NCI-H1694 (cell line): ENCODE results near the gene AKR1B1.

Source experiments
- DNase-seq: peaks from one replicate; lab custom pipeline; 2025; lab: John Stamatoyannopoulos, UW

The AKR1B1 gene

DNA sequence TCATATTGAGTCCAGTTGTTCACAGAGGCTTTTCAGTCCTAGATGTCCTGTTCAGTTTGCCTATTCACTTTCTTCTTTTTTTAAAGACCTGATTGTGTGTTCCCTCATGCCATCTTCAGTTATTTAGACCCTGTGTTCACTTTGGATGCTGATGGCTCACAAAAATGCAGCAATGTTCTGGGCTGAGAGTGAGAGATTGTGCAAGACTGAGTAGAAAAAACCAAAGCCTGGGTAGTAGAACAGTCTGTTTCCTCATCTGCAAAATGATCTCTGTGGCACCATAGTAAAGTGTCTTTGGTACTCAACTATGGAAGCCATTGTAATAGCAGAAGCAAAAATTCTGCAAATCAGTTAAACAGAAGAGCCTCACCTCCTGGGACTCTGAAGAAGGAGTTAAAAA lies 43.2 kb downstream of the AKR1B1 start:
- no peak for DNase-seq

DNA sequence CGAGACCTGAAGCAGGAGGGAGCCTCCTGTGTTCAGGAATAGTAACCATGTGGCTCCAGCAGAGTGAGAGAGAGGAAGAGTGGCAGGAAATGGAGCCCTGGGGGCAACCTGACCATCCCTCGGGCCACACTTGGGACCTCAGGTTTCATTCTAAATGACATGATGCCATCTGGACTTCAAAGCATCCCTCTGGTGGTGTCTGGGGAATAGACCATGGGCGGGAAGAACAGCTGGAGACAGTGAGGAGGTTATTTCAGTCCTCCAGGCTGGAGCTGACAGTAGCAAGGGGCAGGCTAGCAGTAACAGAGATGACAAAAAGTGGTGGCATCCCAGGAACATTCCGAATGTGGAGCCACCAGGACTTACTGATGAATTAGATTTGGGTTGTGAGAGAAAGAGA lies 44.8 kb downstream of the AKR1B1 start:
- no peak for DNase-seq

DNA sequence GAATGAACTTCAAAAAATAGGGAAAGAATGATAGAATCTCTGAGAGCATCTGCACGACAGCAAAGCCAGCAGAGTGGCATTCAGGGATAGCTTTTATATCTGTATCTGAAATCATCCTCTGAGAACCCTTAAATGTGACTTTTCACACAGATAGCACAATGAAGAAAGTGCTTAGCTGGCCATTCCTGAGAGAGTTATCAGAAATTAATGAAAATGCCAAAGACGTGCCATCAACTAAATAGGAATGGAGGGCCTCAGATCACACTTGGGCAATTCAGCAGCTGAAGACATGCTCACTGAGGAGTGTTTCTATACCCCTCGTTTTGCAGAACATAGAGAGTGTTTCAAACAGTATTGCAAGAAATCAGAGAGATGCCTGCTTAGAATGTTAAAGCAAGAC lies 51.6 kb downstream of the AKR1B1 start:
- no peak for DNase-seq

DNA sequence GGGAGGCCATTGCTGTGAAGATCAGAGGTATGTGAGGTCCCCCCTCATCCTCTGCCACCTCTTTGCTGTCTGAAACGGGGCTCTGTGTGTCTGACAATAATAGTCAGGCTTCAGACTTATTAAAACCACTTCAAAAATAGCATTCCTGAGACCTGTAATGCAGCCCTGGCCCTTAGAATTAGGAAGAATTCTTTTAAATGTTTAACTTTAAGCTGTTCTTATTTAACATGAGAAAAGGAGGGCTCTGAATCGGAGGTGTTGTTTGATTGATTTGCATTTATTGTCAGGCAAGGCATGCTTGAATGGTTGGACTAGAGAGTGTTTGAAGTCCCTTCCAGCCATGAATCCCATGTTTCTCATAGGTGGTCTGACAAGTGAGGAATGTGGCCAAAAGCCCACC lies 52.5 kb downstream of the AKR1B1 start:
- no peak for DNase-seq

DNA sequence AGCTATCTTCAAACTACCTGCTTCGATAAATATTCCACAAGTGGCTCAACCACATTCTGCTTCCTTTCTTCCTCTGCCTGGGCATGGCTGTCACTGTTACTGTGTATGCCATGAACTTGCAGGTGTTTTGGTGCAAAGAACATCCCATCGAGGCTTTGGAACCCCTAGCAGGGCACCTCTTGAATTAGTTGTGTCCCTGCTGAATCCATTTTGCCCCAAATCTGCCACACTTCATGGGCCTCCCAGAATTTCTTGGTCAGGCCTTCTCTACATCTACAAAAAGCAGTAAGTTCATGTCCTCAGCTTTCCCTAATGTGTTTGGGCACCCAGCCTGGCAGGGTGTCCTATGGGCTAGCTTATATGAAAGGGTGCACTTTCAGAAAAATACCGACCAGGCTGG lies 53.6 kb downstream of the AKR1B1 start:
- DNase-seq: no peak

DNA sequence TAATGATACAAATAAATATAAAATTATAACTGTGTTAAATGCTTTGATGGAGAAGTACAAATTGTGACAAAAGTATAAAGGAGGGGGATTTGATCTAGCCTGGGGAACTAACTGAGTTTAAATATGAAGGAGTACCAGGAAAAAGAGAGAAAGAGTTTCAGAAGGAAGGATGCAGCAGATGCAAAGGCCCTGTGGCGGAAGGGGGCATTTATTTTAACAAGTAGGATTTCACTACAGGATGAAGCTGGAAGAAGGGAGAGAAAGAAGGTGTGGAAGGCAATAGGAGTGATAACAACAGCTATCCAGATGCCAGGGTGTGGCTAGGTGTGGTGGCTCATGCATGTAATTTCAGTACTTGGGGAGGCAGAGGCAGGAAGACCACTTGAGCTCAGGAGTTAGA lies 55.8 kb downstream of the AKR1B1 start:
- DNase-seq: no peak

DNA sequence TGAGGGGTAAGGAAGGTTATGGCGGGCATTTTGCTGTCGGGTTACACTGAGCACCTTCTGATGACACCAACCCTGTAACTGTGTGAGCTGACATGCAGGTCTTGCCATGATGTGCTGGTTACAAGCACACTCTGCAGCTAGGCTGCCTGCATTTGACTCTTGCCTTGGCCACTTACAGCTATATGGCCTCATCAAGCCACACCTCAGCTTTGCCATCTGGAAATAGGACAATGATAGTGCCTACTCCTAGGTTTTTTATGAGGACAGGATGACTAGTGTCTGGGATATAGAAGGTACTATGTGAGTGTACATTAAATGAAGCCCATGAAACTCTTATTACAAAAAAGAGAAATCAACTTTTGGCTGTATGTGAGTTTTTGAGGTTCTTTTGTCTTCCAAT lies 58.0 kb downstream of the AKR1B1 start:
- DNase-seq: no peak

DNA sequence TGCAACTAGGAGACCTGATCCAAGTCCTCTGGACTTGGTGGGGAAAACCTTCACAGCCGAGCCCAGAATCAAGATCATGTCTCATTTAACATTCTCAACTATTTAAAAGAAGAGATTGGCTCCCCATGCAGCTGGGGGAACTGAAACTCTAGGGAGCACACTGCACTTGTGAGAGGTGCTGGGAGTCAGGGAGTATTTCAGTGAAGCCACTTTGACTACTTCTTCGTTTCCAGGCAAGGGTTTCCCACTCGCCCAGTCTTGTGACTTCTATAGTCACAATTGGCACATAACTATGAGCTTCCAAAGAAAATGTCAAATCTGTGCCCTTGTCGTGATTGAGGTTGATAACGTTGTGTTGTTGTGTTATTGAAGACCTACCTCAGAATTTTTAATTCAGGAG lies 62.9 kb downstream of the AKR1B1 start:
- DNase-seq: no peak

DNA sequence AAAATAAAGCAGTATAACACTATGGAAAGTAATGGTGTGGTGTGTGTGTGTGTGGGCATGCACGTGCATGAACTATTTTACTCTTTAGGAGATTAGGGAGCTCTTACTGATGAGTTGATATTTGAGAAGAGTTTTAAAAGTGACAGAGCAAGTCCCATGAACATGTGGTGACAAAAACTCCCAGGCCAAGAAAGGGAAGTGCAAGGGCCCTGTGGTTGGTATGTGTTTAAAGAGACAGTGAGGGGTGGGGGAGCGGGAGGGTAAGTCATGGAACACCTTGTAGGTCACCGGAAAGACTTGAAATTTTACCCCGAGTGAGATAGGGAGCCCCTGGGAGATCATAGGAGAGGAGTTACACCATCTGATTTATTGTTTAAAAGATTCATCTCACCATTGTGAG lies 63.3 kb downstream of the AKR1B1 start:
- no peak for DNase-seq

DNA sequence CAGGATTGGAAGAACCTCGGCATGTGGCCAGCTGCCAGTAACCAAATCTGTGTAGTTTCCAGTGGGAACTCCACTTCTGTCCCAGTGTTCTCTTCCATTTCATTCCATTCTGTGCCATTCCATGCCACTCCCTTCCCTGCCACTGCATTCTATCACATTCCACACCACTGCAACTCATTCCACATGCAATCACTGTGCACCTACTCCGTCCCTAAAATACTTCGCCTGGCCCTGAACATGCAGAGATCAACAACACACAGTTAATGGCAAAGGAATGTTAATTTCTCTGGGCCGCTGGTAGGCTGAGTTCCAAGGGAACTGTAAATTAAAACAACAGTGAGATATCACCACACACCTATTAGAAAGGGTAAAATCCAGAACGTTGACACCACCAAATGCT lies 64.8 kb downstream of the AKR1B1 start:
- DNase-seq: no peak
